GM18507 (cell line): ENCODE measurements around the gene ANXA1.

ENCODE experiments used
- DNase-seq: peaks from one replicate; pipeline ENCODE4 v3.0.0; 2011; ENCODE audit warnings: low read depth; ENCODE audit not compliant: insufficient read length; ENCODE audit errors: extremely low spot score
- FAIRE-seq: peaks from 2 replicates; lab custom pipeline; 2011; peaks lifted over from hg19 to GRCh38; lab: Jason Lieb, UNC

ANXA1 gene

DNA sequence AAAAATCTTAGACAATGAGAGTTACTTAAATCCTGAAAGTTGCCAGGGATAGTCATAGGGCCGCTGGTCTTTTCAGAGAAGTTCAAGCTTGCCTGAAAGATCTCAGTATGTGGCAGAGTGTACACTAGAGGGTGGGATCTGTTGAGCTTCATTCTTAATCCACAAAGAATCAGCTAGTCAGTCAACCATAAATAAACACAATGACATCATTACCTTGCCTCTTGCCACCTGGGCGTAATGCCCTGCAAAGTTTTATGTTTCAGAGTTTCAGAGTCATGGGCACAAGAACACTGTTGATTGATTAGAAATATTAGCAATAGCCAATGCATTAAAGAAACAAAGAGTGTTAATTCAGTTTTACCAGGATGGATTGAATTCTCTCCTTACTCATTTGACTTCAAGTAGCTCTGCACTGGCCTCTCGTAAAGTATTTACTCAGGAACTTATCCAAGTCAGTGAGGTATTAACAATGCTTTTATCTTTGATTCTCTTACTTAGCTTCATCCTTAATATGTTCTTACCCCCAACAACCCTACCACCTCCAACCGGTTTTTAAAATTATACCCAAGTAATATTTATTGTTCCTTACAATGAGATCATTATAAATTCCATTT, 14.3 kb upstream of the ANXA1 start:
- DNase-seq (no peak), FAIRE-seq (no peak)

DNA sequence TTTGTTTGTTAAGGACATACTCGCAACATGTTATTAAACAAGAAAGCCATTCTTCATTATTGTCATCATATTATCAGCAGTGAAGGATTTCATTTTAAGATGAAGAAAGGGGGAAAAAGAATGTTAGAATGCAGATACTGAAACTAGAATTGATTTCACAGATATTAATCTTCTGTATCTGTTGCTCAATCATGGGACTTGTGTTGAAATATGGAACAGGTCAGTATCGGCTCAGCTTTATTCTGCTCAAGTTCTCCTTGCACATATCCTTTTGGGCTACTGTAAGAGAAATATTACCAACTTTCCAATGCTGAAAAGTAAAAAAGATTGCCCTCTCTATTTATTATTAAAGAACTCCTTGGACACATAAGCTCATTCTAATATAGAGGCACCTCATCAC, 13.8 kb upstream of the ANXA1 start:
- DNase-seq (no peak), FAIRE-seq (no peak)

GRCh38 chr9:73138516-73138915, 13.1 kb upstream of the ANXA1 start:
- DNase-seq: no peak
- no peak for FAIRE-seq

GRCh38 chr9:73141282-73141681, 10.4 kb upstream of the ANXA1 start:
- FAIRE-seq (no peak), DNase-seq (no peak)

- no peak for FAIRE-seq
- no peak for DNase-seq
Measured at GRCh38 chr9:73143711-73144328, 7.8 kb upstream of the ANXA1 start.

DNA sequence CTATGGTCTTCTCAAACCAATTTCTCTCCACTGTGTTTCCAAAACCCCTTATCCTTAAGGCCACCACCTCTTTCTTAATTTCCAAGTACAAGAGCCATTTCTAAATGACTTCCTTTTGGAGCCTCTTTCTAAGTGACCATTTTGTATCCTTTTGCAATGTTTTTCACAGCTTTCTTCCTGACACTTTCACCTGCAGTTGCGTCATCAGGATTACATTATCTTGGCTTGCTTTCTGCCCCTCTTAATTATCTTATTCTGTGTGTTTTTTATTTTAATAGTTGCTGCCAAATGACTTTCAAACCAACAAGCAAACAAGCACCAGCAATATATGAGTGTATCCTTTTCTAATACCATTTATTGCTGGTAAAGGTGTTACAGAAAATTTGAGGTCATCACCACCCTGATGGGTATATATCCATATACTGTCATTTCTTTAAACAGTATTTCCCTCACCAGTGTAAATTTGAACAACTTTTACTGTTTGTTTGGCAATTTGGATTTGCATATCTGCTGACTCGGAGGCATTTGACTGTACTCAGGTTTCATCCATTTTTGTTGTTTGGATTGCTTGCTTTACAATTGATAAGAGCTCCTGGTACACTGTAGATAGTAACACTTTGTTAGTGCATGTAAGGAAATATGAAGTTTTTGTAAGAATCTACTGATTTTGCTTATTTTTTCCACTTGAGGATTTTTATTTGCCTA, 5.4 kb upstream of the ANXA1 start:
- FAIRE-seq (no peak), DNase-seq (no peak)

DNA sequence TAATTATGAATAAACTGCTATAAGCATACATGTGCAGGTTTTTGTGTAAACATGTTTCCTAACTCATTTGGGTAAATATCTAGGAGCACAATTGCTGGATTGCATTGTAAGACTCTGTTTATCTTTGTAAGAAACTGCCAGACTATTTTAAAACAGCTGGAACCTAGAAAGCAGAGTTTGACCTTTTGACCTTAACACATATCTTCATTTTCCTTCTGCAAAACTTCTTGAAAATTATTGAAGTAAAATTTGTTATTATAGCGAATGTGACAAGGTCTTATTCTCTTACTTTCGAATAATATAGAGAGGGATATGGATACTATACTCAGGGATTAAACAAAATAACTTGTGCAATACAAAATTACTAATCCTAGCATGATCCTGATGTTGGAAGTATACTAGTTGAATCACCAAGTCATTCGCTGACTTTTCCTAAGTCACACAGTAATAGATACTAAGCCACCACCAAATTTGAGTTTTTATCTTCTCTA, 3.2 kb upstream of the ANXA1 start:
- no peak for FAIRE-seq
- DNase-seq: no peak

DNA sequence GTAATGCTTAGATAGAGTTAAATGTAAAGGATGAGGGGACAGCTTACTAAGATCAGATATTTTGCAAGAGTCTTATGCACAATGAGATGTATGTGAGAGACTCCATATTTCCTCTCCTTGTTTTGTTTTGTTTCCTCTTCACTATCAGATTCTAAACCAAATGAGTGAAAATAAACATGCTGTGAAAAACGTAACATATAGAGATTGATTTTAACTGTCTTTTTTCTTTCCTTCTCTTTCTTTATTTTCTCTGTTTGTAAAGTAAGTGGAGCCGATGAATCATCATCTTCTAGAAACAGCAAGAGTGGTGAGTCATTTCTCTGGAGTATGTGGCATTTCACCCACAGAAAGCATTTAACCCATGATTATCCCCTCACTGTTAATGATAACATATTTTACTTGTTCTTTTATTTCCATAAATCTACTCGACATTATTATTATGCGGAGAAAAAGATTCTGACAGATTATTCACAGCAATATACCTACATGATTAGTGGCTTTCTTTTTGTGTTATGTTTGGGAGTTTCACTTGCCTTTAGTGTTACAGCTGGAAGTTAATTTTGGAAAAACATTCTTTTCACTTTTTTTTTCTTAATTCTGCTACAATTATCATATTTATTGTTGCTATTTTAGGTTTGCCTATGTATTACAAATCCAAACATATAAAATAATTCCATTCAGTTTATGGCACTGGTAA, 2.1 kb upstream of the ANXA1 start:
- FAIRE-seq: peak; percentile 63
- no peak for DNase-seq

DNA sequence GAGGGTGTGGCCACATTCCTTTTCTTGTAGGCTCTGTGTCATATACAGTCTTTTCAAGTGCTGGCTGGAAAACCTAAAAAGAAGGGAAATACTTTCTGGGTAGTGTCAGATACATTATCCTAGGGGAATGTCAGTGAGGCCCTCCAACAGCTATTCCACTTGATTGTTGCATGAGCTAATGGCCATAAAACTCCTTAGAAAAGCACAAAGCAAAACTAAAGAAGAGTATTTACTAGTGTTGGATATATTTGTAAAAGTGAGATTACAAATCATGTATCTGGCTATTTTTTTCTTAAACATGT, 829 bp downstream of the ANXA1 start:
- DNase-seq: no peak
- no peak for FAIRE-seq

GRCh38 chr9:73152953-73153352, 1.3 kb downstream of the ANXA1 start:
- no peak for DNase-seq
- FAIRE-seq: no peak

DNA sequence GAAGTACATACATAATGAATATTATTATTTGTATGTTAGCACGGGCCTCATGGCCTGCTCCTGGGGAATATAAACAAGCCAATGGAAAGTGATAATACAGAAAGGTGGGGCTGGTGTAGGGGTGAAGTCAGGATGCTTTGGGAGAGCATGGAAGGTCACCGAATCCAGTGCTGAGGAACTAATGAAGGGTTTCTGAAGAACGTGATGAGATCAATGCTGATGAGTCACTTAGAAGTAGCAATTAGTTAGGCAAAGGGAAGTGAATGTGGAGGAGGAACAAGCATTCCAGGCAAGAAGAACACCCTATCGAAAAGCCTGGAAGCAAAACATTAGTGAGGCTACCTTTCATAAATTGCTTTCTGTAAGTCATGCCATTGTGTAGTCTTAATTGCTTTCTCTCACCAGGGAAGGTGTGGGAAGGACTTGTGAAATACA, 2.1 kb downstream of the ANXA1 start:
- no peak for DNase-seq
- no peak for FAIRE-seq

DNA sequence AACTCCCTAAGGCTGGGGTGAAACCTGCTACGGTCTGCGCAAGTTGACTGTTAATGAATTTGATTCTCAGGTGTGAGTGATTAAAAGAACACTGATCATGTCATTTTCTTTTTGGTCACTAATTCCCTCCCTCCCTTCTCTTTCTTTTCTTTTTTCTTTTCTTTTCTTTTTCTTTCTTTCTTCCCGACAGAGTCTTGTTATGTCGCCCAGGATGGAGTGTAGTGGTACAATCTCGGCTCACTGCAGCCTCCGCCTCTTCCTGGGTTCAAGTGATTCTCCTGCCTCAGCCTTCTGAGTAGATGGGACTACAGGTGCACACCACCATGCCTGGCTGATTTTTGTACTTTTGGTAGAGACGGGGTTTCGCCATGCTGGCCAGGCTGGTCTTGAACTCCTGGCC, 2.6 kb downstream of the ANXA1 start:
- FAIRE-seq (no peak), DNase-seq (no peak)

DNA sequence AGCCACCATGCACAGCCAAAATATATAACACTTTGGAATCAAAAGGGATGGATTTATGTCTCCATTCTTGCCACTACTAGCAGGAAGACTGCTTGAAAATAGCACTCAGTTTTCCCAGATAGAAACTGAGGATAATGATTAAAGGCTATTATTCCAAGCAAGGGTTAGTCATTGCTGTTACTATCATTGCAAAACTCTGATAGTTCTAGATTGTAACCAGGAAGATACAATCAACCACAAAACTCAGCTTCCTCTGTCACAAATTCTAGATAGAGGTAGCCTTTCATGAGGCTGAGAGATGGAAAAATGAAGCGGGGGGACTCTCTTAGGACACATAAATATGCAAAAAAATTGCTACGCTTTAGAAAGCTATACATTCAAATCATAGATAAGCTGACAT, 3.1 kb downstream of the ANXA1 start:
- DNase-seq (no peak), FAIRE-seq (no peak)

- no peak for DNase-seq
- no peak for FAIRE-seq
Measured at GRCh38 chr9:73155377-73155776, 3.7 kb downstream of the ANXA1 start.

GRCh38 chr9:73155968-73156864, 4.6 kb downstream of the ANXA1 start:
- FAIRE-seq: no peak
- no peak for DNase-seq

GRCh38 chr9:73156865-73157187, 5.2 kb downstream of the ANXA1 start:
- FAIRE-seq: no peak

GRCh38 chr9:73157811-73158210, 6.1 kb downstream of the ANXA1 start:
- DNase-seq: no peak
- no peak for FAIRE-seq

More at GRCh38 chr9:73156865-73157187, 5.2 kb downstream of the ANXA1 start:
- no peak for DNase-seq

DNA sequence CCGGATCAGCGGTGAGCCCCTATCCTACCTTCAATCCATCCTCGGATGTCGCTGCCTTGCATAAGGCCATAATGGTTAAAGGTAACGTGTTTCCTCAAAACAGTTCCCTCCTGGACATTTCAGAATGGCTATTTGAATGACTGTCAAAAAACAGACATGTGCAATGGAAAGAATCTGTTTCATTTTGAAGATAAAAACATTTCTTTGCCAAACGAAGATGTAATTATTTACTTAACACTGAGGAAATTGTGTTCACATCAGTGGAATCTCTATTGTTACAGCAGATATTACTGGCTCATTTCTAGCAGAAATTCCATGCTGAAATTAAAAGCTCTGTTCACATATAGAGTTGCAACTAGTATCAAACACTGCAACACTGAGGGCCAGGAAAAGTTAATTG, 7.1 kb downstream of the ANXA1 start:
- DNase-seq (no peak), FAIRE-seq (no peak)

DNA sequence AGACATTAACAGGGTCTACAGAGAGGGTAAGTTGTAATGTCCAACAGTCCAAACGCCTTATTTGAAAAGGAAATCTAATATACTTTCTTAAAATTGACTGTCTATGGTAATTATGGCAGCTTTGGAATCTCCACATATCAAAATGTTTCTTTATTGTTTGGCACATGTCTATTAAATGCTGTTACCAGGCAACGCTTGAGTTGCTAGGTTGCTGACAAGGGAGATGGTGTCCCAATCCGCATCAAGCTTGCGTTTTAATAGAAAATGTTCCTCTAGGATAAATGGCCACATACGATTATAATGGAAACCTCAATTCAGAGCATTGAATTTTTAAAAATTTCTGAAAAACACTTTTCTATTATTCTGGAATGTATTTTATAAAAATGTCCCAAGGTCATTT, 9.2 kb downstream of the ANXA1 start:
- no peak for FAIRE-seq
- DNase-seq: no peak
